Measurements from ENCODE around the gene FZD7.

GRCh38 chr2:202023904-202024266, 9.8 kb upstream of the FZD7 start:
- TF ChIP-seq CTCF (IDR thresholded peaks at IDR 0.05) (no peak), POLR2A (IDR thresholded peaks at IDR 0.05) (no peak)
